ENCODE results near the gene NAGK.

- no peak for TF ChIP-seq CTCF (IDR thresholded peaks at IDR 0.05)
- TF ChIP-seq CHD2 (IDR thresholded peaks at IDR 0.05; ENCODE audit: low read length, partially characterized antibody): no peak
- TF ChIP-seq CBX2 (IDR thresholded peaks at IDR 0.05; ENCODE audit: borderline replicate concordance, low read depth): no peak
- TF ChIP-seq HMGXB4 (CRISPR knock-in tag; IDR thresholded peaks at IDR 0.05; ENCODE audit: borderline replicate concordance): no peak
- TF ChIP-seq ELK1 (IDR thresholded peaks at IDR 0.05; ENCODE audit: low read depth, low read length): no peak
- no peak for TF ChIP-seq REST (IDR thresholded peaks at IDR 0.05)
- no peak for TF ChIP-seq POLR2A (IDR thresholded peaks at IDR 0.05; ENCODE audit: low read length)
- no peak for TF ChIP-seq NPAS2 (CRISPR knock-in tag; IDR thresholded peaks at IDR 0.05; ENCODE audit: borderline replicate concordance)
- TF ChIP-seq JUNB (IDR thresholded peaks at IDR 0.05): no peak
- no peak for TF ChIP-seq BHLHE40 (IDR thresholded peaks at IDR 0.05; ENCODE audit: low read depth, low read length)
Observed at GRCh38 chr2:71074893-71075395, 6.5 kb downstream of the NAGK start.

Measured in A549 (cell line).